Skin epidermis (tissue), 12 donors: Measurements from ENCODE around the gene TMEM131.
"Not testable (repeated sequence)": the region's sequence is repeated elsewhere in the genome, so short reads cannot be mapped to it uniquely, and the experiment has no call there.

Source experiments
- H3K27ac ChIP-seq, 21 experiments: fragments of 200-600 bp; sonication (generic) in 11 of 21; one replicate each; pipeline ENCODE4 v1.5.0; 2020; ENCODE audit warnings: mild to moderate bottlenecking in 3 of 21, inconsistent platforms in 2 of 21, moderate library complexity in 2 of 21
- H3K4me3 ChIP-seq, 7 experiments: fragments of 200-600 bp; sonication (generic) in 2 of 7; one replicate each; pipeline ENCODE4 v1.5.0; 2020; ENCODE audit warnings: inconsistent platforms in 2 of 7, mild to moderate bottlenecking in 2 of 7, moderate library complexity in 1 of 7

TMEM131 gene

GRCh38 chr2:98025481-98026037, 29.8 kb upstream of the TMEM131 start:
- no peak overlapping the region for H3K27ac ChIP-seq

DNA sequence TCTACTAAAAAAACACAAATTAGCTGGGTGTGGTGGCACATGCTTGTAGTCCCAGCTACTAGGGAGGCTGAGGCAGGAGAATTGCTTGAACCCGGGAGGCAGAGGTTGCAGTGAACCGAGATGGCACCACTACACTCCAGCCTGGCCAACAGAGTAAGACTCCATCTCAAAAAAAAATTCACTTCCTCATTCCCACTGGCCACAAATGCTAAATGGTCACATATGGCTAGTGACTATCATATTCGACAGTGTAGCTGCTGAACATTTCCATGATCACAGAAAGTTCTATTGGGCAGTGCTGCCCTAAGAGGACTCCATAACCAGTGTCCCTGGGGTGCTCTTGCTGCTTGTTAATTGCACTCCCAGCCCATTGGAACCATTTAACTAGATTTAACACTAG, 26.3 kb upstream of the TMEM131 start:
- not testable (repeated sequence) for H3K27ac ChIP-seq

More at GRCh38 chr2:98025481-98026037, 29.8 kb upstream of the TMEM131 start:
- H3K4me3 ChIP-seq = no peak overlapping the region

GRCh38 chr2:98020992-98021713, 25.4 kb upstream of the TMEM131 start:
- H3K4me3 ChIP-seq = no peak overlapping the region
- H3K27ac ChIP-seq = no peak overlapping the region

More for the DNA sequence above, 26.3 kb upstream of the TMEM131 start:
- not testable (repeated sequence) for H3K4me3 ChIP-seq

DNA sequence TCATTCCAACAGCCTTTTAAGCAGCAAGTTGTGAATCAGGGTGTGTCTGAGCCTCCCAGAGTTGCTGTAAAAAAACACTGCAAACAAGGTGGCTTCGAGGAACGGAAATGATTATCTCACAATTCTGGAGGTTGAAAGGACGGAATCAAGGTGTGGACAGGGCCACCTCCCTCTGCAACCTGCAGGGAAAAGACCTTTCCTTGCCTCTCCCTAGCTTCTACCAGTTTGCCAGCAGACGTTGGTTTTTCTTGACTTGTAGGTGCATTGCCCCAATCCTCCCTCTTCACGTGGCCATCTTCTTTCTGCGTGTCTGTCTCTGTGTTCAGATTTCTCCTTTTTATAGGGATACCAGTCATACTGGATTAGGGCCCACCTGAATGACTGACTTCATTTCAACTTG, 24.8 kb upstream of the TMEM131 start:
- no peak overlapping the region for H3K27ac ChIP-seq

GRCh38 chr2:98016908-98017670, 21.3 kb upstream of the TMEM131 start:
- Histone ChIP-seq H3K27ac (no peak overlapping the region), H3K4me3 (no peak overlapping the region)

More for the DNA sequence above, 24.8 kb upstream of the TMEM131 start:
- no peak overlapping the region for H3K4me3 ChIP-seq

DNA sequence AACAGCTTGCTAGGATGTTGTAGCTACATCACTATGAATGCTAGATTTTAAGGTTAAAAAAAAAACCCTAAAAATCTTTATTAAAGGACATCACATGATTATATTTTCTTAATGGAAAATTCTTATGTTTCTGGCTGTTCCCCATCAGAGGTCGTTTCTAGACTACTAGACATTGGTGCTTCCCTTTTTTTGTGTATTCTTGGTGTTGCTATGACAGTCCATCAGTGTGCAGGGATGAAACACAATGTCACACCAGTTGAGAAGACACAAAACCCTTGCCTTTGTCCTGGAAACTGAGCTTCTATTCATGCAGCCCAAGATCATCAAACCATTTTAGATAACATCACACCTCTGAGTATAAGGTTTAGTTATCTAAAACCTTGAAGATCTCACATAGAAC, 19.9 kb upstream of the TMEM131 start:
- H3K4me3 ChIP-seq = no peak overlapping the region
- H3K27ac ChIP-seq = no peak overlapping the region

- Histone ChIP-seq H3K4me3 (no peak overlapping the region), H3K27ac (no peak overlapping the region)
These were observed 18.6 kb upstream of the TMEM131 start for GRCh38 chr2:98014379-98014778.

DNA sequence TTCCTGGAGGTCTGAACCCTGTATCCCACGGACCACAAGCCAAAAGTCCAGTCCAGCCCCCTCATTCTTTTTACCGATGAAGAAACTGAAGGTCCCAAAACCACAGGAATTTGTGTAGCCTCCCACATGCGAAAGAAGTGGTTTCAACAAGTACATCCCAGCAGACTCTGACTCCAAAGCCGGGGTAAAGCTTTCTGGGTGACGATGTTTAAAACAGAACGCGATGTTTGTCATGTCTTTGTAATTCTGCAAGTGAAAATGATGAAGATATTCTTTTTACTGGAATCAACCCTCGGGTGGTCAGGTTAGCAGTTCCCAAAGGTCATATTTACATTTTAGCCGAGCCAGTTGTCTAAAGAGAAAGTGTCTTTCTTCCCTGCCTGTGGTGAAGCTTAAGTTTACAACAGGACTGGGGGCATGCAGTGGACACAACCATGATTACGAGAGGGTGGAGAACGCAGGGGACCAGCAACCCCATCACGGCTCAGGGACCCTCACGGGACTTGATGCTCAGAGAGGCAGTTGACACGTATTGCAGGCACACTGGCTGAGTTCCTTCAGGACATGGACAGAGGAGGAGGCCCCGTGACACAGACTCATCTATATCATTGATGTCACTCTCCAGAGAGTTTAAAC, 17.8 kb upstream of the TMEM131 start:
- Histone ChIP-seq H3K27ac (no peak overlapping the region), H3K4me3 (no peak overlapping the region)

GRCh38 chr2:98012561-98012991, 16.8 kb upstream of the TMEM131 start:
- Histone ChIP-seq H3K4me3 (no peak overlapping the region), H3K27ac (peak overlapping the region in 3 of 21 experiments; percentile 47 to 58 (median 53))

GRCh38 chr2:98009887-98010760, 14.4 kb upstream of the TMEM131 start:
- Histone ChIP-seq H3K4me3 (no peak overlapping the region), H3K27ac (no peak overlapping the region)

DNA sequence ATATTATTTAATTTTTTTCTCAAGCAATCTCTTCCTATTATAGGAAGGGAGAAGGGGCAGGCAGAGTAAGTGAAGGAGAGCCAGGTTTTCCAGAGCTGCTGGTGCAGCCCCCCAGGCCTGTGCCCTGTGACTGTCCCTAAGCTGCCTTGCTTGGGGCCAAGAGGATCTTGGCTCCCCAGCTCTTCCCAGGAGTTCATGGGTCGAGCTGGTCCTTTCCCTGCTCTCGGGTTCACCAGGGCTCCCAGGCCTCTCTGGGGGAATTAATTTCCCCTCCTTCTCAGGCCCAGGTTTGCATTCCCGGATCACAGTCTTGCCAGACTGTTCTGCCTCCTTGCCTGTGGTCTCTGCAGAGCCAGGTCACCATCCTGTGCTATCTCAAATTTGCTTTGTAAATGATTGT, 12.7 kb upstream of the TMEM131 start:
- no peak overlapping the region for H3K27ac ChIP-seq
- H3K4me3 ChIP-seq = no peak overlapping the region

- Histone ChIP-seq H3K27ac (no peak overlapping the region), H3K4me3 (no peak overlapping the region)
These were observed 10.6 kb upstream of the TMEM131 start for GRCh38 chr2:98006378-98006777.

GRCh38 chr2:98004613-98005012, 8.9 kb upstream of the TMEM131 start:
- Histone ChIP-seq H3K4me3 (no peak overlapping the region), H3K27ac (no peak overlapping the region)

DNA sequence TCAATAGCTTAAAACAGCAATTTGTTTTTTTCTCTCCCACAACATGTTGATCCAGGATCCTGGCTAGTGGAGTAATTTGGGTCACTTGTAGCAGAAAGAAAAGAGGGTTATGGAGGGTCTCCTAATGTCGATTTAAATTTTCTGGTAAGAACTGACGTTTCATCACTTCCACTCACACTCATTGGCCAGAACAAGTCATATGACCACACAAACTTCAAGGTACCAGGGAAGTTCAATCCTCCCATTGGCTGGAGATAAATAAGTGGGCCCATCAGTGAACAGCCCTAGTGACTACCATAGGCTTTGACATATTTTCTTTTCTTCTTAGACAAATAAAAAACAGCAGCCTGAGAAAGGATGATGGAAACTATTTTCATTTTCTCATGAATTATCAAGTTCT, 8.3 kb upstream of the TMEM131 start:
- no peak overlapping the region for H3K27ac ChIP-seq
- no peak overlapping the region for H3K4me3 ChIP-seq

- no peak overlapping the region for H3K27ac ChIP-seq
These were observed 3.8 kb upstream of the TMEM131 start for GRCh38 chr2:97999536-97999935.

GRCh38 chr2:97998431-97999005, 2.8 kb upstream of the TMEM131 start:
- Histone ChIP-seq H3K4me3 (no peak overlapping the region), H3K27ac (peak overlapping the region in 9 of 21 experiments; percentile 21 to 68 (median 42))

More at GRCh38 chr2:97999536-97999935, 3.8 kb upstream of the TMEM131 start:
- no peak overlapping the region for H3K4me3 ChIP-seq

GRCh38 chr2:97997784-97998392, 2.1 kb upstream of the TMEM131 start:
- Histone ChIP-seq H3K27ac (peak overlapping the region in 9 of 21 experiments; percentile 21 to 68 (median 42)), H3K4me3 (no peak overlapping the region)

- H3K27ac ChIP-seq = peak overlapping the region in 19 of 21 experiments; percentile 85 to 99 (median 97)
- peak overlapping the region; percentile 55 to 96 (median 90) for H3K4me3 ChIP-seq
These were observed 931 bp upstream of the TMEM131 start for GRCh38 chr2:97996679-97997078.
